ENCODE data around the gene SAE1.

GRCh38 chr19:47110521-47111005, 20.1 kb upstream of the SAE1 start:
- TF ChIP-seq CTCF (conservative IDR thresholded peaks at IDR 0.05 in 1 of 2, IDR thresholded peaks at IDR 0.05 in 1 of 2; ENCODE audit: extremely low read depth in 1 of 2, insufficient read depth in 1 of 2, low read depth in 1 of 2, low read length in 2 of 2) (no peak), EZH2 (IDR thresholded peaks at IDR 0.05; ENCODE audit: borderline replicate concordance, low read length) (no peak)

All from mammary epithelial cell (primary cell).